HT-29 (cell line): ENCODE data around the gene VPS4A. TPM values are rescaled to one million over a fixed set of nuclear protein-coding genes. Genes with fewer than 3 reads are reported as not detected.
A peak's percentile ranks its signal among the peaks of the same experiment; 100 is the strongest.
"Not testable (repeated sequence)": the region's sequence is repeated elsewhere in the genome, so short reads cannot be mapped to it uniquely, and the experiment has no call there.

Experiments used
- DNase-seq: peaks from one replicate; pipeline ENCODE4 v3.0.0-alpha.2; 2015; ENCODE audit warnings: low spot score
- total RNA-seq: library from RNA; depleted of rRNA; stranded (reverse); fragments of >200 nt; shearing (Covaris generic); gene quantifications from 2 replicates; pipeline ENCODE4 v1.2.3, GENCODE V29; 2014; rRNA removed

VPS4A gene
- 24.5 and 33.3 TPM in 2 replicates for total RNA-seq

- peak; percentile 97 for DNase-seq
Observed at GRCh38 chr16:69310653-69311532, at the start of gene VPS4A. Gene VPS4A (plus strand): TSS chr16:69311350. CDS start chr16:69311512, 162 bp downstream.

GRCh38 chr16:69266334-69267063 is 44.7 kb upstream of the VPS4A start:
- DNase-seq: no peak

GRCh38 chr16:69267633-69268032 is 43.5 kb upstream of the VPS4A start:
- no peak for DNase-seq

GRCh38 chr16:69270395-69270794 is 40.8 kb upstream of the VPS4A start:
- no peak for DNase-seq

GRCh38 chr16:69270831-69271230 is 40.3 kb upstream of the VPS4A start:
- no peak for DNase-seq

GRCh38 chr16:69273009-69273408 is 38.1 kb upstream of the VPS4A start:
- no peak for DNase-seq

- no peak for DNase-seq
Observed at GRCh38 chr16:69274699-69275235, 36.4 kb upstream of the VPS4A start.

- DNase-seq: no peak
Observed at GRCh38 chr16:69276148-69277115, 34.7 kb upstream of the VPS4A start.

- DNase-seq: no peak
Observed at GRCh38 chr16:69277413-69277812, 33.7 kb upstream of the VPS4A start.

GRCh38 chr16:69283851-69284250 is 27.3 kb upstream of the VPS4A start:
- DNase-seq: no peak

- DNase-seq: no peak
Observed at GRCh38 chr16:69285240-69285639, 25.9 kb upstream of the VPS4A start.

- DNase-seq: peak; percentile 72
Observed at GRCh38 chr16:69286941-69287713, 24.0 kb upstream of the VPS4A start.

GRCh38 chr16:69291657-69292056 is 19.5 kb upstream of the VPS4A start:
- not testable (repeated sequence) for DNase-seq

GRCh38 chr16:69293401-69293800 is 17.7 kb upstream of the VPS4A start:
- DNase-seq: no peak

GRCh38 chr16:69294051-69294450 is 17.1 kb upstream of the VPS4A start:
- no peak for DNase-seq

- DNase-seq: not testable (repeated sequence)
Observed at GRCh38 chr16:69296771-69297170, 14.4 kb upstream of the VPS4A start.

GRCh38 chr16:69298261-69298660 is 12.9 kb upstream of the VPS4A start:
- no peak for DNase-seq

- no peak for DNase-seq
Observed at GRCh38 chr16:69301187-69301586, 10.0 kb upstream of the VPS4A start.

GRCh38 chr16:69301861-69302260 is 9.3 kb upstream of the VPS4A start:
- no peak for DNase-seq

GRCh38 chr16:69302301-69302700 is 8.8 kb upstream of the VPS4A start:
- no peak for DNase-seq
